Activated CD4-positive, alpha-beta T cell treated with anti-CD3 and anti-CD28 coated beads, Interleukin-2, amount 50 U/mL, for 4 hours (primary cell): ENCODE measurements around the gene FSTL4.
"Not testable (repeated sequence)": the region's sequence is repeated elsewhere in the genome, so short reads cannot be mapped to it uniquely, and the experiment has no call there.

ENCODE experiments used
- DNase-seq, 2 experiments: peaks; one replicate each; pipeline ENCODE4 v3.0.0-alpha.2; 2020

The FSTL4 gene

DNA sequence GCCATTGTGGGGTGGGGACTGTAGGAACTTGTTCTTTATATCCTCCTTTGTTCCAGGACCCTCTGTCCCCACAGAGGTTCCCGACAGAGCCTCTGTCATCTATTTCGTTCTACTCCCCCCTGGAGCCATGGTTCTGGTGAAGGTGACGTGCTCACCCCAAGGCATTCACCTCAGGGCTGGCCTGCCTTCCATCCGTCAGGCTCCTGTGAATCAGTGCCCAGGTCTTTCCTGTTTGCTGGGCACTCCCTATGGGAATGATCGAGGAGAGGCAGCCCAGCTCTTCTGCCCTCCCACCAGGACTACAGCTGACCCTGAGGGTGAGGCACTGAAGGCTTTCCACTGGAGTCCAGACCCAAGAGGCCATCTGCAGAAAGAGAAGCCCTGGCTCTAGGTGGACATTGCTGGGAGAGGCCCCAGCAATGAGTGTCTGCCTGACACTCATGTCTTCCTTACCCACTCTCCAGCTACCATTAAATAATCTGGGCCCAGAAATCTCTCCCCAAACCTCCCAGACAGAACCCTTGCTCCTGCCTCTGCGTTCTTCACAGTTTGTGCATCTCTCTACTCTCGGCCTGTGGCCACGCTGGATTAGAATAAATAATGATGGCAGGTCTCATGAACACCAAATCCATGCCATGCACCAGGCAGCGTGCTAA, 214.2 kb downstream of the FSTL4 start:
- no peak for DNase-seq

DNA sequence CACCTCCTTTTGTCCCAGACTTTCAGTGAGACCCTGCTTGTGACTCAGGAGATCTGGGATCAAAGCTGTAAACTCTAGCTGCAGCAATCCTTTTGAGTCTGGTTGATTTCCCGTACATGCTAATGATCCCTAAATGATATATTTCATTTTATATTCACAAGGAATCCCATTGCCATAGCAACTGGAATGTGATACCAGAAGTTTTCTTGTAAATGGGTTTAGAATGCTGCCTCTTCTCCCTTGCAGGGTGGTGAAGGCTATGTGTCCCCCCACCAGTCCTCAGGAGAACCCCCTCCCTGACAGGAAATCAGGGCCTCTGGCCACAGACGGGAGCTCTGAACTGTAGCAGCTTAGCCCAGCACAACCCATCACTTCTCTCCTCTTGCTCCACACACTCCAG, 215.0 kb downstream of the FSTL4 start:
- DNase-seq, result no peak

DNA sequence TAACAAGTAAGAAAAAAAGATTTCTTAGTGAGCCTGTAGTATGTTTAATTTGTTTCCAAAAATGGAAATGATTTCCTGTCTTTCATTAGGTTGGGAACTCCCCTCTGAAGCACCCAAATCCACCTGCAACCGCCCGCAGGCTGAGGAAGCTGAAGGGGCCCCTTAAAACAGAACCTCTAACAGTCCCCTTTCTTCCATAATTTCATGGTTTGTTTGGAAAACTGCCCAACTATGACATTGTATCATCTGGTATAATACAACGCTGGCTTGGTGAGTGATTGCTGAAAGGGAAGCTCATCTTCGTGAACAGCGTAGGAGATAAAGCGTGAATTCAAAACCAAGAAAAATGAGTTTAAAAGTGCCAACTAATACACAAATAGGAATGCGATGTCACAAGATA, 215.5 kb downstream of the FSTL4 start:
- DNase-seq, result no peak

DNA sequence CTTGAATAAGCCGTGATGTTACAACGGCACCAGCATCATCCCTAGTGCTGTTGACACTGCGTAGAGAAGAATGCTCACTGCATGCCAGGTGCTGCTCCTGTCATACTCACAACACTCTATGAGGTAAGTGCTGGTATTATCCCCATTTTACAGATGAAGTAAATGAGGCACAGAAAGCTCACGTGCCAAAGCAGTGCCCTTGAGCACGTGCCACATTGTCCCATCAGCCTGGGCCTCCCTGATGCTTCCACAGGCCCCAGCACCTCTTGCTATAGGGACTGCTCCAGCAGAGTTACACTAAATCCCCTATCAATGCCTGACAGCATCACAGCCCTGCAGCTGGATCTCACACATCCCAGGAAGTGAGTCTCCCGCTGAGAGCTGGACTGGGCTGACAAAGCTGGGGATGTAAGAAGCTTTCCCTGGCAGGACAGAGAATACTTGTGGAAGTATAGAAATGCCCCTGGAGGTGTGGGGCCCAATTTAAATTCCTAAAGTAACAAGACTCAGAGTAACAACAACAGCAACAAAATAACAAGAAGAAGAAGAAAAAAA, 216.1 kb downstream of the FSTL4 start:
- no peak for DNase-seq

DNA sequence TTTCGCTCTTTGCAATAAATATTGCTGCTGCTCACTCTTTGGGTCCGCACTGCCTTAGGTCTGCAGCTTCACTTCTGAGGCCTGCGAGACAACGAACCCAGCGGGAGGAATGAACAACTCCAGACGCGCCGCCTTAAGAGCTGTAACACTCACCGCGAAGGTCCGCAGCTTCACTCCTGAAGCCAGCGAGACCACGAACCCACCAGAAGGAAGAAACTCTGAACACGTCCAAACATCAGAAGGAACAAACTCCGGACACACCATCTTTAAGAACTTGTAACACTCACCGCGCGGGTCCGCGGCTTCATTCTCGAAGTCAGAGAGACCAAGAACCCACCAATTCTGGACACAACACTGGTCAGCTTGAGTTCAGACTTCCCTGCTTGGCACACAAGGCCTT, 217.1 kb downstream of the FSTL4 start:
- DNase-seq, result not testable (repeated sequence)

DNA sequence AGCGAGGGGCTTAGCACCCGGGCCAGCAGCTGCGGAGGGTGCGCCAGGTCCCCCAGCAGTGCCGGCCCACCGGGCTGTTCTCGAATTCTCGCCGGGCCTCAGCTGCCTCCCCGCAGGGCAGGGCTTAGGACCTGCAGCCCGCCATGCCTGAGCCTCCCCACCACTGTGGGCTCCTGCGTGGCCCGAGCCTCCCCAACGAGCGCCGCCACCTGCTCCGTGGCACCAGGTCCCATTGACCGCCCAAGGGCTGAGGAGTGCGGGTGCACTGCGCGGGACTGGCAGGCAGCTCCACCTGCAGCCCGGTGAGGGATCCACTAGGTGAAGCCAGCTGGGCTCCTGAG, 217.9 kb downstream of the FSTL4 start:
- DNase-seq, result not testable (repeated sequence)

DNA sequence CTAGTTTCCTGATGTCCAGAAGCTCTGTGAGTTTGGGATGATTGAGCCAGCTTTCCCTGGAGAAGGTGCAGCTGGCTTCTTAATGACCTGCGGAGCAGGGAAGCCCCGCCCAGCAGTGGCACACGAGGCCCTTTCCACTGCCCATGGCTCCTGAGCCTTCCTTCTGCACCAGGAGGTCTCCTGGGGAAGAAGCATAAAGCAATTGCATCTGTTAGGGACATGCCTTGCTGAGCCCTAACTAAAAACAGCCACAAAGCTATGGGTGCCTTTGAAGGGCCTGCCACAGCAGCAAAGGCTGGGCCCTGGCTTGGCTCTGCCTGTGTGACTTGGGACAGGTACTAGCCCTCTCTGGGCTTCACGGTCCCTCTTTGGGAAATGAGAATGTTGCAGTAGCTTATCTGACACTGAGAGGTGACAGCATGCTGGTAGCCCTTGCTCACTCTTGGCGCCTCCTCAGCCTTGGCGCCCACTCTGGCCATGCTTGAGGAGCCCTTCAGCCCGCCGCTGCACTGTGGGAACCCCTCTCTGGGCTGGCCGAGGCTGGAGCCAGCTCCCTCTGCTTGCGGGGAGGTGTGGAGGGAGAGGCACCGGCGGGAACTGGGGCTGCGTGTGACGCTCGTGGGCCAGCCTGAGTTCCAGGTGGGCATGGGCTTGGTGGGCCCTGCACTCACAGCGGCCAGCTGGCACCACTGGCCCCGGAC, 218.4 kb downstream of the FSTL4 start:
- DNase-seq, result no peak

DNA sequence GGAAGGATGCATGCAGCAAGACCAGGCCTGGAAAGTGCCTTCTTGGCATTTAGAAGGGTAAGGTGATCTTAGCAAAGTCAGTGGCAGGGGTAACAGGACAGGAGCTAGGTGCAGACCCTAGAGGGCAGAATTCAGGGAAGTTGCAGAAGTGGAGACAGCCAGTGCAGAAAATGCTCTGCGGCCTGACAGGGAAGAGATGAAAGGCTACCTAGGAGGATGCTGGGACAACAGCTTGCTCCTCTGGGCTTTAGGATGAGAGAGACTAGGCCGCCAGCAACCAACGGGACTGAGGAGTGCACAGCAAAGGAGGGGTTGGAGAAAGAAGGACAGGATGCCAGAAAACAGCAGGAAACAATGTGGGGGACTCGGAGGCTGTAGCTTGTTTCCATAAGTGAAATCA, 219.9 kb downstream of the FSTL4 start:
- no peak for DNase-seq

DNA sequence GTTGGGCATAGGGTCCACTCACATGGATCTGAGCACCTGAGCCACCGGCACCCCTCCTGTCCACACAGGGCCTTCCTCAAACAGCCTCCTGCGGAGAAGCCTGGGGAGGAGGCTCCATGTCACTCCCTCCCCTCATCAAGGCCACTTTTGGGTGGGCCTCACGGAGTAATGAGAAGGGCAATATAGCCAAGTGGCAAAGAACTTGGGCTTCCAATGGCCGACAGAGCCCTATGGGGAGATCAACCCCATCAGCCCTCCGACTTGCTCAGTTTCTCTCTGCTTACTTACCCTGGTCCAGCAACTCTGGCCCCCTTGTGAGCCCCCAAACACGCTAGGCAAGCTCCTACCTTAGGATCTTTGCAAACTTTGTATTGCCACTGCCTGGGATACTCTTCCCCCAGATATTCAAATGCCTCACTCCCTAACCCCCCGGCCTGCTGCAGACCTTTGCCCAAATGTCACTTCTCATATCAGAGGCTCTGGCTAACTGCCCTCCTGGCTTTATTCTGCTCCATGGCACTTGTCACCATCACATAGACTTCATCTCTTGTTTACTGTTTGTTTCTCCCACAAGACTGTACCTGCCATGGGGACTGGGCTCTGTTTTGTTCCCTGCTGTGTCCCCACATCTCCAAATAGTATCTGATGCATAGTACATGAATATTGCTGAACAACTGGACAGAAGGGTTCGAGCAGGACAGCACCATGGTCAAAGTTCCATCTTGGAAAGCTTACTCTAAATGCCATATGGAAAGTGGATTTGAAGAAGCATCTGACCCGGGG, 220.8 kb downstream of the FSTL4 start:
- no peak for DNase-seq

DNA sequence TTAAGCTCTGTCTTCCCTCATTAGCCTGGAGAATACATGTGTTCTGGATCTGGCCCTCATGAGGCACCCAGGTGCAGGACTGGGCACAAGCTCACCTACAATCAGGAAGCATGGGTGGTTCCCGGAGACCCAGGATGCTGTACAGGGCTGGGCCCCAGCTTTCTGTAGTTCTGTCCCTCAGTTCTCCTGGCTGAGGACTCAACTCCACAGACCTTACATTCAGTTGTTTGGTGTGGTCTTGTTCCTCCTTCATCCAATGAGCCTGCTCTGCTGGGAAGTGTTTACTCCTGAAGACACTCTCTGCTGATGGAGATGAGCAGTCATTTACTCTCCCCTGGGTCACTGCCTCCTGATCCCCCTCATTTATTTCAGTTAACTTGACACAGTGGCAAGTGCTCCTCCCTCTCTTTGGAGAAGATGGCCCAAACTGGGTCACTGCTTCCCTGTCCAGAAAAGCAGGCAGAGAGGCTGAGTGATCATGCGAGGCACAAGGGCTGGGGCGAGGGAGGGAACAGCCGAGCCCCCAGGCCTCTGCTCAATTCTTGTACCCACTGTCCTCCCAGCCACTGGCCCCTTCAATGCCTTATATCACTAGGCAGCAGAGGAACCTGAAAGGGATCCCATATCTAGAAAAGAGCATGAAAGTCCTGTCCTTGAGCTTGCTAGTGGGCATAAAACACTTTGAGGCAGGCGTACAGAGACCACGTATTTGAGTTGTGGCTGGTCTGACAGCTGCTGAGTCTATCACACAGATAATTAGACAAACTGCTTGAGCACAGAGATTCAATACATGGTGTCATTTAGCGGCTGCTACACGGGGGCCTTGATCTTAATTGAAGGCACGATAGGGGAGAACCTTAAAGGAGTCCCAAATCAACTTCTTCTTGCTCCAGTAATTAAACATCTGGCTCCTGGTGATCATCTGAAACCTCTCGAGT, 221.7 kb downstream of the FSTL4 start:
- DNase-seq, result no peak

DNA sequence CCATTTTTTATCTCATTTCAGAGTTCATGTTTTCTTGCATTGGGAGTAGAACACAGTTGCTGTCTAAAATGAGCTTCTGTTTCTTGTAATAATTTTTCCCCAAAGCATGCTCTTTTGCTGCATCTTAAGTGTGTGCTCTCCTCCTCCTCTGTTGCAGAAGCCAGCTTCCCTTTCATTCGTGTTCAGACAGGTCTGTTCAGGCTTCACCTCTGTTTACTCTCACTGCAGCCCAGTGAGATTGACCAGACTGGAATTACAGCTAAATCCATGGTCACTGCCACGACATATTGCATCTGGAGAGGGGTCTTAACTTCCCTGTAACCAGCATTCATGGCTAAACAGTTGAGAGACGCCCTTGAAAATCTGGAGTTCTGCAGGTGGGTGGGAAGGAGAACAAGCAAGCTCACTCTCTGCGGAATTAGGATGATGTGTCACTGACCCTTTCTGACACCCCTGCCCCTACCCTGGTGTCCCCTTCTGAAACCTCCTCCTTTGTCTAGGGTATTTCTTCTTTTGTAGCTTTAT, 223.2 kb downstream of the FSTL4 start:
- no peak for DNase-seq

DNA sequence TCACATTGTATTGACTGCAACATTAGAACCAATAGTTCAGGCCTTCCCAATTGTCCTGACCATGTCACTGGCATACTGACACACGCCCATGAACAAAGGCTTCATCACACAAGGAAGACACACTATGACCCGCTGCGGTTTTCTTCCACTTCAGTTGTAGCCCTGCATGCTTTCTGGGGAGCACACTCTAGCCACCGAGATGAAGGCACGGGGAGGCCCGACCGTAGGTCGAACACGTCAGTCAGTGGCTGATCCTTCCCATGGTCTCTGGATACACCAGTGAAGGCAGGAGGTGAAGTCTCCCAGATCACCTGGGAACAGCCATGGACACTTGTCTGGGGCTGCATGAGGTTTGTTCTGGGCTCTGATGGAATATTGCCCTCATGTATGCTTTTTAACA, 224.7 kb downstream of the FSTL4 start:
- no peak for DNase-seq

DNA sequence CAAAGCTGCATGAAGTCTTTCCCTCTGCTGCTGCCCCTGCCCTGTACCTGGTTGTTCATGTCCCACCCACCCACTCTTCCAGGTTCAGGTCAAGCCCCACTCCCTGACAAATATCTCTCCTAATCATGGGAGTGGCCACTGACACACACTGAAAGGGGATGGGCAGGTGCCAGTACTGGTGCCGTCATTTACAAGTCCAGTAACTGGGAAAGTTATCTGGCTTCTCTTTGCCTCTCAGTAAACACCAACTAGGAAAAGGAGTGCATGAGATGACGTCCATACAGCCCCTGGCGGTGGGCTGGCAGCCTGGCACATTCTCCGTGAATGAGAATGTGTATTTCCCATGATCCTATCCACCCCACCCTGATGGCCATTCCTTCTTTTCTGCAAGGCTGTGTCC, 225.2 kb downstream of the FSTL4 start:
- no peak for DNase-seq

DNA sequence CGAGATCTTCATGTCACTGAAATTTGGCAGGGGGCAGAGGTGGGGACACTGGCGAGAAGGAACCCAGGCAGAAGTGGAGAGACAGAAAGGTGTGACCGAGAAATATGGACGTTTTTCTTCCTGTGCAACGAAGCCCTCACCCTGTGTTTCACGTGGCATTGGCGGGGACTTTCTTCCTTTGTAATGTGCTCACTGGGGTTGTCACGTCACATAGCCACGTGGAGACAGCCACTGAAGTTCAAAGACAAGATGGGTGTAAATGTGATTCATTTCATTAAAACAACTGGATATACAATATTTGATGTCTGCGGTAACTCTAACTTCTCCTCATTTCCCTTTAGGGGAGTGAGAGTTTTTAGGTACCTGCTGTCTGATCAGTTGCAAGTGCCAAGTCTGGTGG, 225.7 kb downstream of the FSTL4 start:
- no peak for DNase-seq

DNA sequence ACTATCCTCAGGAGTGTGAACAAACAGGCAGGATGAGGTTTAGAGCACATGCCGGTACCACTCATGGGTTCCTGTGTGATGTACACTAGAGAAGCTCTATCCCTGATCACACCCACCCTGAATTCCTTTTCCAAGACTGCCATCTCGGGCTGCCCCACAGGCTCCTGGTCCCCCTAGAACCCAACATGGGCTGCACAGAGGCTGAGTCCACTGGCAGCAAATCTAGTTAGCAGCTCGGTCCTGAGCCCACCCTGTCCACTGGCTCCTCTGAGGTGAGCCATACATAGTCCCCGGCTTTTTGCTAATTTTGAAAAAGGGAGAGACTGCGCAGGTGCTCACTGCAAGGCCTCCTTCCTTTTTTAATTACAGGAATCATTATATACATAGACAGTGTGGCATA, 227.0 kb downstream of the FSTL4 start:
- no peak for DNase-seq

DNA sequence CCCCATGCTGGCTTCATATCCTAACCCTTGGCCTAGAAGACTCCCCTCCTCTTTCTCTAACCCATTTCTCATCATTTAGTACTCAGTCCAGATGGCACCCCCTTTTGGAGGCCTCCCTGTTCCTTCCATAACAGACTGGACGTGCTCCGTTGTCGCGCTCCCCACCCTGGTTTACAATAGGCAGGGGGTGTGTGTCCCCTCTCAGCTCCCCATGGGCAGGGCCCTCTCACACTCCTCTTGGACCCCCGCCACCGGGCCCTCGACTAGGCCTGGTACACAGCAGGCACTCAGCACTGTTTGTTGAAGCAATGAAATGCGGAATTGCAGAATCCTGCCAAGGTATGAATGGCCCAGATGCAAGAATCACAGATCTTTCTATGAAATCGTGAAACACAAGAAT, 227.4 kb downstream of the FSTL4 start:
- no peak for DNase-seq

DNA sequence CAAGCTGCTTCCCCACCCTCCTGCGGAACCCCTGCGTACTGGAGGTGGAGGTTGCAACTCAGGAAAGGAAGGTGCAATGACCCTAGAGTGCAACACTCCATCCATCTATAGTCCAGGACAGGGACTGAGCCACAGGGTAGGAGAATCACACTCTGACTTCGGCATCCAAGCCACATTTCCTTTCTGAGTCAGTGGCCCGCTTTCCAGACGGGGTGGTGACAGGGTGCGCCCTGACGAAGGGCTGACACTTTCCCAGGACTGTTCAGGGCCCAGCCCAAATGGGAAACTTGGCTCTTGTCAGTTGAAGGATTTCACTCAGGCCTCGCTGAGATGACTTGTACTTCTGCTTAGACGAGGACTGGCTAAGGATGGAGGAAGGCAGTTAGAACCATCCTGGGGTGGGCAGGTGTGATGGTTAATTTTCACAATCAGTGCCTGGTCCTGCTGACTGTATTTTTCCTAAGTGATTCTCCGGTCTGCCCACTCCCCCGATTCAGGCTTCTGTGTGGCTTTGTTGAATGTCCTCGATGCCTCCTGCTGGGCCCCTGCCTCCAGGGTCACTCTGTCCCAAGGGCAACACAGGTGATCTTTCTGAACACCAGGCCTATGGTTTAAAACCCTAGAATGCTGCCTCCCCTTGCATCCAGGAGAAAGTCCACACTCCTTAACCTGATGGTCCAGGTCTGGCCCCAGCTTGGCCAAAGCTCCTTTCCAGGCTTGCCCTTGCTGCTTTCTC, 228.1 kb downstream of the FSTL4 start:
- DNase-seq, result no peak

DNA sequence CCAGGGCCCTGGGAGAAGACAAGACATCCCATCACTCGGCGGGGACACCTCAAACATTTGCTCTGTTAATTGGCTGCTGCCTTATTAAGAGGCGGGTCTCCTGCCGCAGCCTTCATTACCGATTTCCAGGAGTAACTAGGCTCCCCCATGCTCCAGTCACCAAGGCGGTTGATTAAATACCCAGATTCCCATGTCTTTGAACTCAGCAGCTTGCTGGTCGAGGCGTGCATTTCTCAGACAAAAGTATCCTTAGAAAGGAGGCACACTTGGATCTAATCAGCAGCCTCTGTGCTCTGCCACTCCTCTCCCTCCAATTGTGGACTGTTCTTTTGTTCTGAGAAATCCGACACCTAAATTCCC, 228.8 kb downstream of the FSTL4 start:
- no peak for DNase-seq

DNA sequence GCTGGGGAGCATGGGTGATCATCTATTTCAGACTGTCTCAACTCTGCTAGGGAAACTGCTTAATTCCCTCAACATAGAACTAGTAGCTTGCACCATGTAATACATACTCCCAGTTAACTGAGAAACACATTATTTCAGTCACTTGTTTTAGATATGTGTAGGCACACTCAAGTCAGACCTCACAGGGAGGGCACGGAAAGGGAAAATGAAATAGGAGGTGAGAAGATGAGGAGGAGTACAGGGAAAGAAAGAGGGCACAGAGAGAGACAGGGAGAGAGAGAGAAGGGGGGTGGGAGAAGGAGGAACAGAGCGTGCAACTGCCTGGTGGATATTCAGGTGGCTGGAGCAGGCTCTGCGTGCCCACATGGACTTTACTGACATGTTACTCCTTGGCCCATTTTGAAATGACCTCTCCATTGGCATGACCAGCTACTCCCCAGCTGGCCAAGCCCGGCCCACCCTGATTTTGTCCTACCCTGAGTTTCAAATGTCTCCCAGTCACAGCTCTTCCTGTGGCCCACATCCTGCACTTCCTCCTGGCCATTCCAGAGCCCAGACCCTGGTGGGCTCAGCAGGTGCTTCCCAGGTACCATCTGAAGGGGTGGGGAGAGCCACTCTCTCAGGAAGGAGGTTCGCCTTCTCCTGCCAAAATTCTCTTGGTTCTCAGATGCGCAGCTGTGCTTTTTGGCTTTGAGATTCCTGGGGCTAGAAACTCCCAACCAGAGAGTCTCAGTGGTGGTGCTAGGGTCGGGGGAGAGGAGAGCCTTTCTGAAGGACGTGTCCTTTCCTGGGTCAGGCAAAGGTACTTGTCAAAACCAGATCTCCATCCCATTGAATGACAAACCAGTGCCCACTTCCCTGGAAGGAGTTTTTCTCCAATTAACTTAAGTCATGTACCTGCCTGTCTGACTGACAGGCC, 229.4 kb downstream of the FSTL4 start:
- no peak for DNase-seq

DNA sequence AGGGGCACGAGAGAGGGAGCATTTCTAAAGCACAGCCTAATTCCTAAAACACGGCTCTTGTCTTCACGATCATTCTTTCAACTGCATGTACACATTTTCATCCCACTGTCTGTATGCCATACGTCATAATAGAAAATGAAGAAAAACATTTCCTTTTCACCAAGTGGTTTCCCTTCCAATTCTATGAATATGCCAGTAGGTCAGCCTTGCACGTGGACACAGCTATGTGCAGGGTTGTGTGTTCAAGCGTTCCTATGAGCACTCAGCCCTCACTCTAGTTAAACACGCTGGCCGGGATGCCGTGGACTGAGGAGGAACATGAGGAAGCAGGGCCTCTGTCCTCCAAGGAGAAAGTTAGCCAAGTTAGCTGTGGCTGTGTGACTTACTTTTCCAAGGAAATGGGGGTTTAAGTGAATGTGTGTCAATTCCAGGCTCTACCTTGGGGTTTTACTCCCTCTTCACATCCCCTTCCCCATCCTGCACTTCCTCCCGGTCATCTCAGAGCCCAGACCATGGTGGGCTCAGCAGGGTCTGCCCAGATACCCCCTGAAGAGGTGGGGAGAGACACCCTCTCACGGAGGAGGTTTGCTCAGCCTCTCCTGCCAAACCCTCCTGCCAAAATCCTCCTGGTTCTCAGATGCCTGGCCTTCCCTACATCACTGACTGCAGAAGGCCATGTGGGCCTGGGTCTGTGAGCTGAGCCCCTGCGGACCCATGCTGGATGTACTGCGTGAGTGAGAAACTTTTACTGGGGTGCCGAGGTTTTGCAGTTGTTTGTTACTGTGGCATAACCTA, 230.6 kb downstream of the FSTL4 start:
- DNase-seq, result no peak
